GM12878 (cell line): ENCODE data around the gene ABCA4. TPM values are rescaled to one million over a fixed set of nuclear protein-coding genes. Genes with fewer than 3 reads are reported as not detected.

Experiments
- ATAC-seq: fragments of 200-7000 bp; cut with Tn5 transposase; 3 replicates; pipeline ENCODE4 v1.9.1; 2020; ENCODE audit warnings: mild to moderate bottlenecking, moderate library complexity
- BruUV-seq: library from RNA; stranded (reverse); fragments of 400-500 nt; replicated peaks from 2 replicates; lab custom pipeline; 2021; lab: Mats Ljungman, UMichigan
- CTCF ChIA-PET: fragments of 300-600 bp; sonication (Branson Sonifier 250); formaldehyde crosslinking; extraction: SDS; loops from one replicate; lab custom pipeline; 2021; ENCODE audit warnings: inconsistent platforms; lab: Yijun Ruan, JAX
- POLR2A ChIA-PET: fragments of 350-600 bp; formaldehyde crosslinking; extraction: SDS; loops from one replicate; lab custom pipeline; 2021; ENCODE audit warnings: inconsistent platforms; lab: Charles Lee
- RAD21 ChIA-PET: fragments of 300-600 bp; sonication (Branson Sonifier 250); formaldehyde crosslinking; loops from one replicate; lab custom pipeline; 2023; ENCODE audit warnings: antibody characterized with exemption; ENCODE audit not compliant: unreplicated experiment; lab: Charles Lee
- SMC1A ChIA-PET: fragments of 300-600 bp; sonication (Branson Sonifier 250); formaldehyde crosslinking; loops from one replicate; lab custom pipeline; 2023; ENCODE audit not compliant: unreplicated experiment, uncharacterized antibody; lab: Charles Lee
- DNase-seq: peaks from one replicate; pipeline ENCODE4 v3.0.0-alpha.2; 2011; ENCODE audit warnings: low read depth, low spot score
- FAIRE-seq: peaks from 3 replicates; lab custom pipeline; 2011; peaks lifted over from hg19 to GRCh38; lab: Jason Lieb, UNC
- H2AFZ ChIP-seq: 2 replicates; pipeline ENCODE4 v1.6.0; 2011; ENCODE audit warnings: low read depth, low read length, control low read depth; ENCODE audit not compliant: control insufficient read depth
- H3K27ac ChIP-seq: 2 replicates; pipeline ENCODE4 v1.5.1; 2011; ENCODE audit warnings: control low read depth; ENCODE audit not compliant: control insufficient read depth, insufficient read depth
- H3K27me3 ChIP-seq, 2 experiments: replicated peaks in 1 of 2; 2 replicates each; pipeline versions ENCODE4 v1.6.0 to v1.6.1; 2011; ENCODE audit warnings: low read length in 1 of 2; ENCODE audit not compliant: control insufficient read depth in 2 of 2, insufficient read depth in 2 of 2
- H3K36me3 ChIP-seq, 2 experiments: 2 replicates each; pipeline ENCODE4 v1.5.1; 2011; ENCODE audit warnings: low read length in 1 of 2; ENCODE audit not compliant: control insufficient read depth in 2 of 2, insufficient read depth in 2 of 2
- H3K4me1 ChIP-seq: 2 replicates; pipeline ENCODE4 v1.6.1; 2011; ENCODE audit warnings: mild to moderate bottlenecking, low read length, moderate library complexity, mixed read lengths; ENCODE audit not compliant: control insufficient read depth, insufficient read depth
- H3K4me2 ChIP-seq: 2 replicates; pipeline ENCODE4 v1.6.0; 2011; ENCODE audit warnings: control low read depth; ENCODE audit not compliant: control insufficient read depth, insufficient read depth
- H3K4me3 ChIP-seq: fragments of 200-600 bp; sonication (generic); 2 replicates; pipeline ENCODE4 v1.5.1; 2016
- H3K79me2 ChIP-seq: 2 replicates; pipeline ENCODE4 v1.6.0; 2011; ENCODE audit warnings: low read length; ENCODE audit not compliant: control insufficient read depth, insufficient read depth
- H3K9ac ChIP-seq: 2 replicates; pipeline ENCODE4 v1.8.0; 2011; ENCODE audit warnings: low read length, control low read depth, mixed read lengths; ENCODE audit not compliant: control insufficient read depth, insufficient read depth
- H3K9me3 ChIP-seq: replicated peaks from 3 replicates; pipeline ENCODE4 v1.5.1; 2011; ENCODE audit warnings: mild to moderate bottlenecking, low read length; ENCODE audit not compliant: control insufficient read depth, insufficient read depth
- H4K20me1 ChIP-seq: 2 replicates; pipeline ENCODE4 v1.6.0; 2011; ENCODE audit not compliant: control insufficient read depth, insufficient read depth
- CHD4 ChIP-seq: fragments of 200-600 bp; sonication (generic); IDR thresholded peaks from 2 replicates; pipeline ENCODE4 v1.6.1; 2016; ENCODE audit warnings: mild to moderate bottlenecking
- FOS ChIP-seq: IDR thresholded peaks from 3 replicates; pipeline ENCODE4 v1.6.1; 2011; ENCODE audit warnings: borderline replicate concordance; ENCODE audit not compliant: insufficient read length; ENCODE audit errors: extremely low read depth
- HDAC6 ChIP-seq: fragments of 200-600 bp; sonication (generic); IDR thresholded peaks from one replicate; pipeline ENCODE4 v1.8.0; 2017; ENCODE audit warnings: antibody characterized with exemption; ENCODE audit not compliant: unreplicated experiment
- LARP7 ChIP-seq: fragments of 450-650 bp; IDR thresholded peaks from 2 replicates; pipeline ENCODE4 v1.6.1; 2017; ENCODE audit warnings: mild to moderate bottlenecking
- MEF2A ChIP-seq: IDR thresholded peaks from 2 replicates; pipeline ENCODE4 v1.6.1; 2011; ENCODE audit warnings: low read depth, mild to moderate bottlenecking, low read length, moderate library complexity; ENCODE audit not compliant: insufficient read depth
- MTA3 ChIP-seq: IDR thresholded peaks from 2 replicates; pipeline ENCODE4 v1.6.1; 2012; ENCODE audit warnings: low read length, inconsistent platforms, borderline replicate concordance
- SMARCA5 ChIP-seq: fragments of 450-650 bp; IDR thresholded peaks from 2 replicates; pipeline ENCODE4 v1.6.1; 2017; ENCODE audit warnings: mild to moderate bottlenecking
- ZNF274 ChIP-seq: IDR thresholded peaks from one replicate; pipeline ENCODE4 v1.8.0; 2011; ENCODE audit not compliant: insufficient read length, insufficient read depth
- ZSCAN29 ChIP-seq: fragments of 450-650 bp; IDR thresholded peaks from 2 replicates; pipeline ENCODE4 v1.6.1; 2017; ENCODE audit warnings: mild to moderate bottlenecking, moderate library complexity
- ZZZ3 ChIP-seq: IDR thresholded peaks from 2 replicates; pipeline ENCODE4 v1.6.1; 2011; ENCODE audit warnings: low read depth; ENCODE audit not compliant: control insufficient read depth, insufficient read length
- WGBS: methylation state at CpG from one replicate; pipeline ENCODE4 v1.1.6; 2016; ENCODE audit warnings: low lambda C conversion rate; ENCODE audit not compliant: insufficient replicate concordance, insufficient coverage; ENCODE audit errors: missing lambda C conversion rate; 5-methylcytosine and 5-hydroxymethylcytosine counted together
- in situ Hi-C: fragments of 300-500 bp; cut with MboI; formaldehyde crosslinking; loops from 9 replicates; pipeline ENCODE4 v1.14.3; 2018; ENCODE audit warnings: mixed read lengths
- intact Hi-C: fragments of 100-400 bp; cut with micrococcal nuclease; formaldehyde crosslinking; loops from one replicate; pipeline ENCODE4 v1.14.2; 2022; ENCODE audit not compliant: unreplicated experiment
- polyA plus RNA-seq, 11 experiments: library from polyadenylated mRNA; depleted of rRNA in 4 of 11; unstranded in 6 of 11; stranded (reverse) in 5 of 11; fragments of >200 nt; fragmentation: Nextera tagmentation in 4 of 11; fragmentation: Illumina TruSeq in 1 of 11; extraction: Ambion mirVana in 4 of 11; extraction: Trizol in 1 of 11; gene quantifications; 1 replicate in 1 of 11; 2 replicates in 10 of 11; pipeline versions ENCODE4 v1.2.1 to v1.2.3, GENCODE V29; 2011 to 2016; ENCODE audit warnings: inconsistent platforms in 2 of 11, missing spikeins in 2 of 11, low read depth in 1 of 11
- total RNA-seq, 4 experiments: library from RNA; depleted of rRNA in 3 of 4; stranded (reverse); fragments of >200 nt in 3 of 4; fragmentation: Illumina TruSeq in 1 of 4; extraction: Trizol in 1 of 4; gene quantifications; 2 replicates each; pipeline versions ENCODE4 v1.2.1 to v1.2.3, GENCODE V29; 2013 to 2021
- TF ChIP-seq, protein P1 (sequence below): fragments of 450-650 bp; IDR thresholded peaks from 2 replicates; pipeline ENCODE4 v1.6.1; 2016; ENCODE audit warnings: mild to moderate bottlenecking
- TF ChIP-seq, protein P2 (sequence below): fragments of 450-650 bp; conservative IDR thresholded peaks from 2 replicates; pipeline ENCODE4 v1.6.1; 2017; ENCODE audit warnings: mild to moderate bottlenecking, moderate library complexity
- TF ChIP-seq, protein P3 (sequence below): fragments of 450-650 bp; IDR thresholded peaks from 2 replicates; pipeline ENCODE4 v1.6.1; 2017; ENCODE audit warnings: mild to moderate bottlenecking
- TF ChIP-seq, protein P4 (sequence below): fragments of 450-650 bp; formaldehyde crosslinking; IDR thresholded peaks from 2 replicates; pipeline ENCODE4 v1.4.0; 2020; ENCODE audit warnings: mild to moderate bottlenecking, moderate library complexity

ABCA4 gene
- total and polyA plus RNA-seq, 10 of the 15 experiments (the other 5 are each of a cell fraction or from before 2014, with no cell fraction given) = 0.03 to 0.28 (median 0.11) TPM; not detected in 3

DNA sequence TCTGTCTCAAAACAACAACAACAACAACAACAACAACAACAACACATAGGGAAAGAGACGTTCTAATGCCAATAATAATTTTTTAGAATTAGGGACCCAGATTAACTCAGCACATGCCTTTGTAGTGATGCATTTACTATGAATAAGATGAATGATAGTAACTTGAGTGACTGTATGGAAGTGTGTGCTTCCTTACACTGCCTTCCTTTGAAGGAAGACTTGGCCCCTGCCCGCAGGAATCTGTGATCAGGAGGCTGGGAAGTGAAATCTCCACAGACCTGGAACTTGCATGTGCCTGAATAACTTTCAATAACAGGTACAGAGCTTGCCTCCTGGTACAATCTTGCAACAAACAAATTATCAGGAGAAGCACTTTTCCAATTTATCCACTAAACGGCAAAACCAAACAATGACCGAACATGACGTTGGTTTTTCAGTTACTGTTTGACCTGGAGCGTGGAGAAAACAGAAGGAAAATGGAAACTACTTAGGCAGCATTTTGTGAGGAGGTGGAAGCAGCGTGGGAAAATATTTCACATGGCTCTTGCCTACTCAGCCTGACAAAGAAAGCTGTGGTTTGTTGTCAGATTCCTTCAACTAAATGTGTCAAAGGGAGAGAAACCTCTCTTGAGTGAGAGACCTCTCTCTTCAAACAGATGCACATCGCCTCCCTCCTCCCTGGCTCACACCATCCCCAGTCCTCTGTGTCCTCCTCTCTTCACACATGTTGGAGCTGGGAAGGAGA lies 10.1 kb upstream of the ABCA4 start:
- intact Hi-C loops = no loop called here
- SMC1A ChIA-PET = no interaction called here
- CTCF ChIA-PET = no interaction called here
- POLR2A ChIA-PET = no interaction called here
- no peak for FAIRE-seq
- Histone ChIP-seq H3K9ac (no peak overlapping the region), H4K20me1 (no peaks in the 10 kb centered on the region), H3K9me3 (no peaks in the 10 kb centered on the region; the same call in 2 of the 3 replicates), H2AFZ (no peak overlapping the region), H3K27ac (no peak overlapping the region), H3K79me2 (no peaks in the 10 kb centered on the region), H3K4me3 (no peak overlapping the region), H3K36me3 (no peaks in the 10 kb centered on the region), H3K4me2 (no peak overlapping the region), H3K27me3 (no peaks in the 10 kb centered on the region; a peak in 1 of 4 replicates), H3K4me1 (no peaks in the 10 kb centered on the region)
- ATAC-seq = no peak
- in situ Hi-C loops = no loop called here
- 27% methylated on average over 8 of the region's 8 CpGs for WGBS
- no peak for TF ChIP-seq HDAC6
- no peak for TF ChIP-seq ZNF274
- TF ChIP-seq LARP7 = no peak
- no peak for TF ChIP-seq ZZZ3
- TF ChIP-seq, protein P1, sequence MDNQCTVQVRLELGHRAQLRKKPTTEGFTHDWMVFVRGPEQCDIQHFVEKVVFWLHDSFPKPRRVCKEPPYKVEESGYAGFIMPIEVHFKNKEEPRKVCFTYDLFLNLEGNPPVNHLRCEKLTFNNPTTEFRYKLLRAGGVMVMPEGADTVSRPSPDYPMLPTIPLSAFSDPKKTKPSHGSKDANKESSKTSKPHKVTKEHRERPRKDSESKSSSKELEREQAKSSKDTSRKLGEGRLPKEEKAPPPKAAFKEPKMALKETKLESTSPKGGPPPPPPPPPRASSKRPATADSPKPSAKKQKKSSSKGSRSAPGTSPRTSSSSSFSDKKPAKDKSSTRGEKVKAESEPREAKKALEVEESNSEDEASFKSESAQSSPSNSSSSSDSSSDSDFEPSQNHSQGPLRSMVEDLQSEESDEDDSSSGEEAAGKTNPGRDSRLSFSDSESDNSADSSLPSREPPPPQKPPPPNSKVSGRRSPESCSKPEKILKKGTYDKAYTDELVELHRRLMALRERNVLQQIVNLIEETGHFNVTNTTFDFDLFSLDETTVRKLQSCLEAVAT = no peak
- no peak for TF ChIP-seq FOS
- TF ChIP-seq MTA3 = no peak
- TF ChIP-seq SMARCA5 = no peak
- TF ChIP-seq, protein P2, sequence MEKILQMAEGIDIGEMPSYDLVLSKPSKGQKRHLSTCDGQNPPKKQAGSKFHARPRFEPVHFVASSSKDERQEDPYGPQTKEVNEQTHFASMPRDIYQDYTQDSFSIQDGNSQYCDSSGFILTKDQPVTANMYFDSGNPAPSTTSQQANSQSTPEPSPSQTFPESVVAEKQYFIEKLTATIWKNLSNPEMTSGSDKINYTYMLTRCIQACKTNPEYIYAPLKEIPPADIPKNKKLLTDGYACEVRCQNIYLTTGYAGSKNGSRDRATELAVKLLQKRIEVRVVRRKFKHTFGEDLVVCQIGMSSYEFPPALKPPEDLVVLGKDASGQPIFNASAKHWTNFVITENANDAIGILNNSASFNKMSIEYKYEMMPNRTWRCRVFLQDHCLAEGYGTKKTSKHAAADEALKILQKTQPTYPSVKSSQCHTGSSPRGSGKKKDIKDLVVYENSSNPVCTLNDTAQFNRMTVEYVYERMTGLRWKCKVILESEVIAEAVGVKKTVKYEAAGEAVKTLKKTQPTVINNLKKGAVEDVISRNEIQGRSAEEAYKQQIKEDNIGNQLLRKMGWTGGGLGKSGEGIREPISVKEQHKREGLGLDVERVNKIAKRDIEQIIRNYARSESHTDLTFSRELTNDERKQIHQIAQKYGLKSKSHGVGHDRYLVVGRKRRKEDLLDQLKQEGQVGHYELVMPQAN = no peak
- TF ChIP-seq ZSCAN29 = no peak
- no peak for TF ChIP-seq MEF2A
- no peak for TF ChIP-seq CHD4
- TF ChIP-seq, protein P3, sequence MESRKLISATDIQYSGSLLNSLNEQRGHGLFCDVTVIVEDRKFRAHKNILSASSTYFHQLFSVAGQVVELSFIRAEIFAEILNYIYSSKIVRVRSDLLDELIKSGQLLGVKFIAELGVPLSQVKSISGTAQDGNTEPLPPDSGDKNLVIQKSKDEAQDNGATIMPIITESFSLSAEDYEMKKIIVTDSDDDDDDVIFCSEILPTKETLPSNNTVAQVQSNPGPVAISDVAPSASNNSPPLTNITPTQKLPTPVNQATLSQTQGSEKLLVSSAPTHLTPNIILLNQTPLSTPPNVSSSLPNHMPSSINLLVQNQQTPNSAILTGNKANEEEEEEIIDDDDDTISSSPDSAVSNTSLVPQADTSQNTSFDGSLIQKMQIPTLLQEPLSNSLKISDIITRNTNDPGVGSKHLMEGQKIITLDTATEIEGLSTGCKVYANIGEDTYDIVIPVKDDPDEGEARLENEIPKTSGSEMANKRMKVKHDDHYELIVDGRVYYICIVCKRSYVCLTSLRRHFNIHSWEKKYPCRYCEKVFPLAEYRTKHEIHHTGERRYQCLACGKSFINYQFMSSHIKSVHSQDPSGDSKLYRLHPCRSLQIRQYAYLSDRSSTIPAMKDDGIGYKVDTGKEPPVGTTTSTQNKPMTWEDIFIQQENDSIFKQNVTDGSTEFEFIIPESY = no peak
- TF ChIP-seq, protein P4, sequence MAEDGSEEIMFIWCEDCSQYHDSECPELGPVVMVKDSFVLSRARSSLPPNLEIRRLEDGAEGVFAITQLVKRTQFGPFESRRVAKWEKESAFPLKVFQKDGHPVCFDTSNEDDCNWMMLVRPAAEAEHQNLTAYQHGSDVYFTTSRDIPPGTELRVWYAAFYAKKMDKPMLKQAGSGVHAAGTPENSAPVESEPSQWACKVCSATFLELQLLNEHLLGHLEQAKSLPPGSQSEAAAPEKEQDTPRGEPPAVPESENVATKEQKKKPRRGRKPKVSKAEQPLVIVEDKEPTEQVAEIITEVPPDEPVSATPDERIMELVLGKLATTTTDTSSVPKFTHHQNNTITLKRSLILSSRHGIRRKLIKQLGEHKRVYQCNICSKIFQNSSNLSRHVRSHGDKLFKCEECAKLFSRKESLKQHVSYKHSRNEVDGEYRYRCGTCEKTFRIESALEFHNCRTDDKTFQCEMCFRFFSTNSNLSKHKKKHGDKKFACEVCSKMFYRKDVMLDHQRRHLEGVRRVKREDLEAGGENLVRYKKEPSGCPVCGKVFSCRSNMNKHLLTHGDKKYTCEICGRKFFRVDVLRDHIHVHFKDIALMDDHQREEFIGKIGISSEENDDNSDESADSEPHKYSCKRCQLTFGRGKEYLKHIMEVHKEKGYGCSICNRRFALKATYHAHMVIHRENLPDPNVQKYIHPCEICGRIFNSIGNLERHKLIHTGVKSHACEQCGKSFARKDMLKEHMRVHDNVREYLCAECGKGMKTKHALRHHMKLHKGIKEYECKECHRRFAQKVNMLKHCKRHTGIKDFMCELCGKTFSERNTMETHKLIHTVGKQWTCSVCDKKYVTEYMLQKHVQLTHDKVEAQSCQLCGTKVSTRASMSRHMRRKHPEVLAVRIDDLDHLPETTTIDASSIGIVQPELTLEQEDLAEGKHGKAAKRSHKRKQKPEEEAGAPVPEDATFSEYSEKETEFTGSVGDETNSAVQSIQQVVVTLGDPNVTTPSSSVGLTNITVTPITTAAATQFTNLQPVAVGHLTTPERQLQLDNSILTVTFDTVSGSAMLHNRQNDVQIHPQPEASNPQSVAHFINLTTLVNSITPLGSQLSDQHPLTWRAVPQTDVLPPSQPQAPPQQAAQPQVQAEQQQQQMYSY (CRISPR knock-in tag) = no peak
- DNase-seq = no peak
- BruUV-seq = no TSS peak
- RAD21 ChIA-PET = no interaction called here
